Measurements from ENCODE around the gene VTCN1. TPM values are rescaled to one million over a fixed set of nuclear protein-coding genes. Genes with fewer than 3 reads are reported as not detected.

VTCN1 gene
- polyA plus RNA-seq, 2 donors, result 0.06 TPM; not detected in 1

DNA sequence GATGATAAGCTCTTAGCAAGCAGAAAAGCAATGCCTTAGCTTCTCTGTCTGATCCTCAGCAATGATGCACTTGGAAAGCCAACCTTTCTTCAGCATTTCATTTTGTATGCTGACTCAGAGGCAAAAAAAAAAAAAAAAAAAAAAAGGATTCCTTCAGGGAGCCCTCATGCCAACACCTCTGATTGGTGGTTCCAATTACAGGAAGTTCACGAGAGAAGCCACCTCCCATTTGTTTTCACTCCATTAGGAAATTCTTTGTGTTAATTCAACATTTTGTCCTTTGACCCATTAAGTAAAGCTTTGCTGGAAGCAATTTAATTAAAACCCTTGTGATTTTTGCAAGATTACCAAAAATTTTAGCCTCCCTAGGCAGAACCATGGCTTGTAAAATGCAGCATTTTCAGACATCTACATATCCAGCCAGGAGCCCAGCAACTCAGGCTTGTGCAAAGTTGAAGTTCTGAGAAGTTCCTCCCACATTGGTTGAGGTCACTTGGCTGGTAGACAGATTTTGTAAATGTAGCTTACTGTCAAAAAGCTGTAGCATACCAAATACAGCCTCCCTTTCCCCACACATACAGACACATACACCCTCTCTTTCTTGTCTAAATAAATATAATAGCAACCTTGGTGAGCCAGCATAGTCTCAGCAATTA, 27.1 kb upstream of the VTCN1 start:
- Histone ChIP-seq H3K36me3 (ENCODE audit: control insufficient read depth in 2 of 2, insufficient read depth in 2 of 2, low read length in 1 of 2) (no peaks in the 10 kb centered on the region), H3K4me1 (ENCODE audit: control insufficient read depth in 2 of 2, insufficient read depth in 2 of 2, low read length in 1 of 2) (no peaks in the 10 kb centered on the region), H3K27ac (ENCODE audit: low read depth in 2 of 2, low read length in 1 of 2) (no peak overlapping the region), H3K27me3 (ENCODE audit: control insufficient read depth in 1 of 2, insufficient read depth in 2 of 2, low read length in 2 of 2) (no peaks in the 10 kb centered on the region), H3K9me3 (ENCODE audit: control insufficient read depth in 2 of 2, insufficient read depth in 1 of 2, low read depth in 1 of 2, low read length in 1 of 2) (no peaks in the 10 kb centered on the region), H3K4me3 (ENCODE audit: low read depth in 1 of 2, low read length in 2 of 2) (no peak overlapping the region)
- WGBS, 2 donors, result 13 to 19% methylated on average over 1 of the region's 1 CpG

DNA sequence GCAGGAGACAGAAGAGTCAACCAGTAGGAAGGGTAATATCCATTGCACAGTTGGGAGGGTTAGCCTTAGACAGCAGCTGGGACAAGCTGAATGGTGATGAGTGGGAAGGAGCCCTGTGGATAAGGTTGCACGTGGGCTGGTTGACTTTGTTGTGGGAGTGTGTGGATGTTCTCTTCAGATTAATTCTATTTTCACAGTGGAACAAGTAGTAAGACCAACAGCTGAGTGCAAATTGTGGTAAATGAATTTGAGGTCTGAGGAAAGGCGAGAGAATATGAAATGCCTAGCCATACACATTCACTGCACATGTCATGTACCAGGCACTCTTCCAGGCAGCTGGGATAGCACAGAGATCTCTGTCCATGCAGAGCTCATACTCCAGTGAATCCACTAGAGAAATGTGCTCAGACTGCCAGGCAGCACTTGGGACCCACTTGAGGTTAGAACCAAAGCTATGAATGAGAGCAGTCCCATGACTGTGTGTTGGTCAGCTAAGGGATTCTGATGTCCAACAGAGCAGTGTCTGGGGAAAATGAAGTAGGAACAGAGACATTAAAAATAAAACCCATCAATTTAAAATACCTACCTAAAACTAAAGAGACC, 25.2 kb upstream of the VTCN1 start:
- Histone ChIP-seq H3K9me3 (ENCODE audit: control insufficient read depth in 2 of 2, insufficient read depth in 1 of 2, low read depth in 1 of 2, low read length in 1 of 2) (no peaks in the 10 kb centered on the region), H3K4me3 (ENCODE audit: low read depth in 1 of 2, low read length in 2 of 2) (no peak overlapping the region)
- 79 to 82% methylated on average over 2 of the region's 2 CpGs for WGBS, 2 donors

DNA sequence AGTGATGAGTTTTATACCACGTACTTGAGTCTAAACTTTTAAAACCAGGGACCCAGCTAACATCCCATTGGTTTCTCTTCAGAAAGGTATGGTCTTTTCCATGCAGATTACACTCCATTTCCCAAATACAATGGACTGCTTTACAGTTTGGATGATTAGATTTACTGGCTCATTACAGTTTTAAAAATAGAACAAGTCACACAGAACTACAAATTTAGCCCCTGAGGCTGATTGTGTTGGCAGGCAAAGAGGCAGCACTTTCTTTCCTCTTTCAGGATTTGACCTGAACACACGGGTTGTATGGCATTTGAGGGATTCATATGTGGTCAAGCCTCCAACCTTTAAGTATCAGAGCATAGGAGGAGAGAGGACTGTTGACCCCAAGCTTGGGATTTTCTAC, 21.8 kb upstream of the VTCN1 start:
- H3K4me3 ChIP-seq (ENCODE audit: low read depth in 1 of 2, low read length in 2 of 2), result no peak overlapping the region
- no peaks in the 10 kb centered on the region for H3K4me1 ChIP-seq (ENCODE audit: control insufficient read depth in 2 of 2, insufficient read depth in 2 of 2, low read length in 1 of 2)
- H3K27me3 ChIP-seq (ENCODE audit: control insufficient read depth in 1 of 2, insufficient read depth in 2 of 2, low read length in 2 of 2), result no peaks in the 10 kb centered on the region
- no peaks in the 10 kb centered on the region for H3K9me3 ChIP-seq (ENCODE audit: control insufficient read depth in 2 of 2, insufficient read depth in 1 of 2, low read depth in 1 of 2, low read length in 1 of 2)
- no peak overlapping the region for H3K27ac ChIP-seq (ENCODE audit: low read depth in 2 of 2, low read length in 1 of 2)
- H3K36me3 ChIP-seq (ENCODE audit: control insufficient read depth in 2 of 2, insufficient read depth in 2 of 2, low read length in 1 of 2), result no peaks in the 10 kb centered on the region
- WGBS, 2 donors, result 38 to 60% methylated on average over 2 of the region's 2 CpGs

More for the DNA sequence above, 25.2 kb upstream of the VTCN1 start:
- no peaks in the 10 kb centered on the region for H3K27me3 ChIP-seq (ENCODE audit: control insufficient read depth in 1 of 2, insufficient read depth in 2 of 2, low read length in 2 of 2)
- H3K36me3 ChIP-seq (ENCODE audit: control insufficient read depth in 2 of 2, insufficient read depth in 2 of 2, low read length in 1 of 2), result no peaks in the 10 kb centered on the region
- H3K27ac ChIP-seq (ENCODE audit: low read depth in 2 of 2, low read length in 1 of 2), result no peak overlapping the region
- no peaks in the 10 kb centered on the region for H3K4me1 ChIP-seq (ENCODE audit: control insufficient read depth in 2 of 2, insufficient read depth in 2 of 2, low read length in 1 of 2)

DNA sequence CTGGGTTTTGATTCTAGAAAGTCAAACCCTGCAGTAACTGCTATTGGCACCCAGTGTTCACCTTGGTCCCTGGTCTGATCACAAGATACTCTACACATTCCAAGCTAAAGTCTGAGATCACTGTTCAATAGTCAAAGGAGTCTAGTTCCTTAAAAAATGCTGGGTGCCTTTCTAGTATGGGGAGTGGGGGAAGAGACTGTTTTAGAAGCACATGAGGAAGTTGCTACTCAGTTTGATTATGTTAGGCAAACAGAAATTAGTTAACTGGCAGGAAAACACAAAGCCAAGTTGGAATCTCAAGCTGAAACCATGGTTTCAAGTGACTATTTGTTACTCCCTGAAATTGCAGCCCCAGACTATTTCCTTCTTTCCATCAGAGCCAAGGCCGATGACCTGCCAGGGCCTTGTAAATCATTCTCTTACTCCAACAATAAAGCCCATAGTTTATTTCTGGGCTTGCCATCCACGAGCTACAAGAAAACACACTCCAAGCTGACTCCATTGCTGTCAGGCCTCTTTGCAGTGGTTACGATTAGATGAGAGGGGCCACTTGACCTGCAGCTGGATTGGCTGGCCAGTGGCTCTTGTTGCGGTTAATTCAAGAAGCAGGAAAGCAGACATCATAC, 21.1 kb upstream of the VTCN1 start:
- H3K27me3 ChIP-seq (ENCODE audit: control insufficient read depth in 1 of 2, insufficient read depth in 2 of 2, low read length in 2 of 2), result no peaks in the 10 kb centered on the region
- WGBS, 2 donors, result 50 to 56% methylated on average over 4 of the region's 4 CpGs

DNA sequence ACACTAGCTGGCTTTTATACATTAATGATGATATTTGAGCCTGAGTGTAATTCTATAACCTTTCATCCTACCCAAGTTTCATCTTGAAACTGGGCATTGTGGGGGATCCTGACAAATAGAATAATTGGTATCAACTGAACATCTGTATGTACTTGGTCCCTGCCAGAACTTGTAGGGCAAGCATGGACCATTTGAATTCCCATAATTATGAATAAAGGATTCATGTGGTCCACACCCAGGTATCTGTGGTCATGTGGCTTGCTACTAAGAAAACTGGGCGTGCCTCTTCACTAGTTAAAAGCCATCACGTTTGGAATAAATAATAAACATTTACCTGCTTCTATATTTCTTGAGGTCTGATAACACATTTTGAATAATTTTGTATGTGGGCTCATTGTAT, 20.6 kb upstream of the VTCN1 start:
- no peak overlapping the region for H3K27ac ChIP-seq (ENCODE audit: low read depth in 2 of 2, low read length in 1 of 2)
- no peaks in the 10 kb centered on the region for H3K36me3 ChIP-seq (ENCODE audit: control insufficient read depth in 2 of 2, insufficient read depth in 2 of 2, low read length in 1 of 2)
- no peak overlapping the region for H3K4me3 ChIP-seq (ENCODE audit: low read depth in 1 of 2, low read length in 2 of 2)
- no peaks in the 10 kb centered on the region for H3K27me3 ChIP-seq (ENCODE audit: control insufficient read depth in 1 of 2, insufficient read depth in 2 of 2, low read length in 2 of 2)
- WGBS, 2 donors, result 31 to 33% methylated on average over 2 of the region's 2 CpGs
- H3K9me3 ChIP-seq (ENCODE audit: control insufficient read depth in 2 of 2, insufficient read depth in 1 of 2, low read depth in 1 of 2, low read length in 1 of 2), result no peaks in the 10 kb centered on the region
- no peaks in the 10 kb centered on the region for H3K4me1 ChIP-seq (ENCODE audit: control insufficient read depth in 2 of 2, insufficient read depth in 2 of 2, low read length in 1 of 2)

More for the DNA sequence above, 21.1 kb upstream of the VTCN1 start:
- Histone ChIP-seq H3K4me3 (ENCODE audit: low read depth in 1 of 2, low read length in 2 of 2) (no peak overlapping the region), H3K4me1 (ENCODE audit: control insufficient read depth in 2 of 2, insufficient read depth in 2 of 2, low read length in 1 of 2) (no peaks in the 10 kb centered on the region), H3K27ac (ENCODE audit: low read depth in 2 of 2, low read length in 1 of 2) (no peak overlapping the region), H3K9me3 (ENCODE audit: control insufficient read depth in 2 of 2, insufficient read depth in 1 of 2, low read depth in 1 of 2, low read length in 1 of 2) (no peaks in the 10 kb centered on the region), H3K36me3 (ENCODE audit: control insufficient read depth in 2 of 2, insufficient read depth in 2 of 2, low read length in 1 of 2) (no peaks in the 10 kb centered on the region)

DNA sequence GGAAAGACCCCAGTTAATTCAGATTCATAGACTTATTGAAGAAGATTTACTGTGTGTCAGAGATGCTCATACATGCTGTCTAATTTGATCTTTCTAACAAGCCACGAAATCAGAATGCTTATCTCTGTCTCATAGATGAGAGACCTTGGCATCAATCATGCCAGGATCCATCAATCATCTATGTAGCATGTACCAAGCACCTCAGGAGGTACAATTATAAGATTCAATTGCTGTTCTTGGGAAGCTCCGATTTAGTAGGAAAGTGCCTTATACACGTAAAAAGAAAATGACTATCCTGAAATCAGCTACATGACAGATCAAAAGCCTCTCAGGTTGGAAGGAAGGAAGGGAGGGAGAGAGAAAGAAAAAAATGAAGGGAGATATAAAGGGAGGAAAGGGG, 18.5 kb upstream of the VTCN1 start:
- Histone ChIP-seq H3K27me3 (ENCODE audit: control insufficient read depth in 1 of 2, insufficient read depth in 2 of 2, low read length in 2 of 2) (no peaks in the 10 kb centered on the region), H3K4me3 (ENCODE audit: low read depth in 1 of 2, low read length in 2 of 2) (no peak overlapping the region), H3K36me3 (ENCODE audit: control insufficient read depth in 2 of 2, insufficient read depth in 2 of 2, low read length in 1 of 2) (no peaks in the 10 kb centered on the region), H3K9me3 (ENCODE audit: control insufficient read depth in 2 of 2, insufficient read depth in 1 of 2, low read depth in 1 of 2, low read length in 1 of 2) (no peaks in the 10 kb centered on the region), H3K4me1 (ENCODE audit: control insufficient read depth in 2 of 2, insufficient read depth in 2 of 2, low read length in 1 of 2) (no peaks in the 10 kb centered on the region), H3K27ac (ENCODE audit: low read depth in 2 of 2, low read length in 1 of 2) (no peak overlapping the region)
- 84 to 91% methylated on average over 3 of the region's 3 CpGs for WGBS, 2 donors

DNA sequence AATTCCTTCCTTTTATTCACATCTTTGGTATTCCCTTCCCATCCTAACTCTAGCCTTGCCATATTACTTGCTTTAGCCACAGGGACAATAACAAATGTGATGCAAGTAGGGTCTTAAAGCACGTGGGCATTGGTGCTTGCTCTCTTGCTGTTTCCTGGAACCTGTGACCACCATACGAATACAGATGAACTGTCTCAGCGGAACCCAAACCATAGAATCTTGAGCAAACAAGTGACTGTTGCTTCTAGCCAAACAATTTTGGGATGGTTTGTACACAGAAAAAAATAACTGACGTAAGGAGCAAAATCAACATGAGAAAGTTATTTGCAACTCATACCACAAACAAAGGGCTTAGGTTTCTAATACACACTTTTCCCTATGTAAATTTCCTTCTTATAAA, 15.2 kb upstream of the VTCN1 start:
- H3K27me3 ChIP-seq (ENCODE audit: control insufficient read depth in 1 of 2, insufficient read depth in 2 of 2, low read length in 2 of 2), result no peaks in the 10 kb centered on the region
- H3K4me1 ChIP-seq (ENCODE audit: control insufficient read depth in 2 of 2, insufficient read depth in 2 of 2, low read length in 1 of 2), result no peaks in the 10 kb centered on the region
- no peaks in the 10 kb centered on the region for H3K36me3 ChIP-seq (ENCODE audit: control insufficient read depth in 2 of 2, insufficient read depth in 2 of 2, low read length in 1 of 2)
- WGBS, 2 donors, result 74 to 80% methylated on average over 4 of the region's 4 CpGs
- H3K27ac ChIP-seq (ENCODE audit: low read depth in 2 of 2, low read length in 1 of 2), result no peak overlapping the region
- H3K4me3 ChIP-seq (ENCODE audit: low read depth in 1 of 2, low read length in 2 of 2), result no peak overlapping the region
- no peaks in the 10 kb centered on the region for H3K9me3 ChIP-seq (ENCODE audit: control insufficient read depth in 2 of 2, insufficient read depth in 1 of 2, low read depth in 1 of 2, low read length in 1 of 2)

DNA sequence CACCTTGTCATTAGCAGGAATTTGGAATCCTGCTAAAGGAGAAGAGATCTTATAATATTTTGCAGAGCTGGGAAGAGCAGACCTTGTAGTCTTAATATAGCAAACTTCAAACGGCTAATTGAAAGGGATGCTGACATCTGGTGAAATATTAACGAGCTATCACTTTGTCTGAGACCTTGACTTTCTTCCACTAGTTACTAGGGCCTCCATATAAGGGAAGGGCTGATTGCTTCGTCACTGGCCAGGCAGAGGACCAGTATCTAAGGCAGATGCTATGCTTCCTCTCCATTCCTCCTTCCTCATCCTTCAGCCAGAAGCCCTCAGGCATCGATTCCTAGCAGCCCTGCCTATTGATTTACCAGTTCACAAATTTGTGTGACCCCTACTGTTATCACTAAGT, 6.0 kb upstream of the VTCN1 start:
- Histone ChIP-seq H3K27me3 (ENCODE audit: control insufficient read depth in 1 of 2, insufficient read depth in 2 of 2, low read length in 2 of 2) (no peaks in the 10 kb centered on the region), H3K4me1 (ENCODE audit: control insufficient read depth in 2 of 2, insufficient read depth in 2 of 2, low read length in 1 of 2) (no peaks in the 10 kb centered on the region), H3K9me3 (ENCODE audit: control insufficient read depth in 2 of 2, insufficient read depth in 1 of 2, low read depth in 1 of 2, low read length in 1 of 2) (no peaks in the 10 kb centered on the region), H3K27ac (ENCODE audit: low read depth in 2 of 2, low read length in 1 of 2) (no peak overlapping the region), H3K4me3 (ENCODE audit: low read depth in 1 of 2, low read length in 2 of 2) (no peak overlapping the region), H3K36me3 (ENCODE audit: control insufficient read depth in 2 of 2, insufficient read depth in 2 of 2, low read length in 1 of 2) (no peaks in the 10 kb centered on the region)
- 52 to 79% methylated on average over 4 of the region's 4 CpGs for WGBS, 2 donors

DNA sequence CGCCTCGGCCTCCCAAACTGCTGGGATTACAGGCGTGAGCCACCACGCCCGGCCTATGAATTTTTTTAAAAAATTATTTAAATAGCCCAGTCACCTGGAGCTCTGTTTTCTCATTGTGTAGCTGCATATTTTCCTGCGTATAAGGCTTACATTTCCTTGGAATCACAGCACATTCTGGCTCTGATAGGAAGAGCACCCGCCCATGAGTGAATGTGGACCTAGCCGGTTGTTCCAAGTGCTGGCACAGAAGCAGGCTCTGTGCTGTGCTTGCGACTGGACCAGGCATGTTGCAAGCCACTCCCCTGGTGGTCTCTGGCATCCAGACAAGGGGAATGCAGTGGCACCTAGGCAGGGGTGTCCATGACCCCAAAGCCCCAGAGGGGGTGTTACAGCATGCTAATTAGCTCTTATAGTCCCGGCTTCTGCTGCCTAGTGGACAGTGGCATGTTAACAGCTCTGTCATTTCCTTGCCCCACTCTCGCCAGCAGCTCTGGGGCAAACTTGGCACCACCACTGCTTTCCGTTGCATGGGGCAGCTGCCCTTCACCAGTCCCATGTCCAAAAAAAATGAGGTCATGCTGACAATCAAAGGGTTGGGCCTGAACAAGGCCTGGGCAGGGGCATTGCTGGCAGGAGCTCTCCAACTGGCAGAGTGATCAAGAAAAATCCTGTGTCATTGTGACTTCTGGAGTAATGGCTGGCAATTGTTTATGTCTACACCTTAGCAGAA, 5.2 kb upstream of the VTCN1 start:
- no peaks in the 10 kb centered on the region for H3K27me3 ChIP-seq (ENCODE audit: control insufficient read depth in 1 of 2, insufficient read depth in 2 of 2, low read length in 2 of 2)
- H3K4me3 ChIP-seq (ENCODE audit: low read depth in 1 of 2, low read length in 2 of 2), result no peak overlapping the region
- 59 to 66% methylated on average over 10 of the region's 12 CpGs for WGBS, 2 donors
- H3K27ac ChIP-seq (ENCODE audit: low read depth in 2 of 2, low read length in 1 of 2), result no peak overlapping the region
- H3K4me1 ChIP-seq (ENCODE audit: control insufficient read depth in 2 of 2, insufficient read depth in 2 of 2, low read length in 1 of 2), result no peaks in the 10 kb centered on the region
- no peaks in the 10 kb centered on the region for H3K9me3 ChIP-seq (ENCODE audit: control insufficient read depth in 2 of 2, insufficient read depth in 1 of 2, low read depth in 1 of 2, low read length in 1 of 2)
- no peaks in the 10 kb centered on the region for H3K36me3 ChIP-seq (ENCODE audit: control insufficient read depth in 2 of 2, insufficient read depth in 2 of 2, low read length in 1 of 2)

Measured in esophagus (tissue), 2 donors.